HG03103 (cell line): ENCODE results near the gene ZNF500.
"Not testable (repeated sequence)": the region's sequence is repeated elsewhere in the genome, so short reads cannot be mapped to it uniquely, and the experiment has no call there.

Source experiments
- ATAC-seq: cut with Tn5 transposase; IDR thresholded peaks from one replicate; pipeline ENCODE4 v1.9.1; 2021; ENCODE audit warnings: low read depth; ENCODE audit not compliant: unreplicated experiment

Gene ZNF500

GRCh38 chr16:4796982-4797804, 30.2 kb upstream of the ZNF500 start:
- no peak for ATAC-seq

DNA sequence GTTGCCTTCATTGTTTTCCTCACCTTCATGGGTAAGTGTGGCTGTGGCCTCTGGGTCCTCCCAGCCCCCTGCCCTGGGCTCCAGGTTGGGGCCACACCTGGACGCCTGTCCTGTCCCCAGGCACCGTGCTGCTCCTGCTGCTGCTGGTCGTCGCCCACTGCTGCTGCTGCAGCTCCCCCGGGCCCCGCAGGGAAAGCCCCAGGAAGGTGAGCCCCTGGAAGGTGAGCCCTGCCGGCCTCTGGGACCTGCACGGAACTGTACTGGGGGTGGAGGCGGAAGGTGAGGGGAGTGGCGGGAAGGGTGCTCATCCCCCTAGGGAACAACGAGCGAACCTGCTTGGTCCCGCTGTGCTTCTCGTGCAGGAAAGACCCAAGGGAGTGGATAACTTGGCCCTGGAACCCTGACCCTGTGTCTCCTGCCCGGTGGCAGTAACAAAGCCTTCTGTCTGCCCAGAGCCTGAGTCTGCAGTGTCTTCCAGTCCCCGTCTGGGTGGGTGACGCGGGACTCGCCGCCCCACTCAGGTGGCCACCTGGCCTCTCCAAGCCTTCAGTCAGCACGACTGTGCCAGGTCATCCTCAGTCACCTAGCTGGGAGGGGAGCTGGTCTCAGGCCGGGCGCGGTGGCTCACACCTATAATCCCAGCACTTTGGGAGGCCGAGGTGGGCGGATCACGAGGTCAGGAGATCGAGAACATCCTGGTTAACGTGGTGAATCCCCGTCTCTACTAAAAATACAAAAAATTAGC, 29.0 kb upstream of the ZNF500 start:
- ATAC-seq, result no peak

DNA sequence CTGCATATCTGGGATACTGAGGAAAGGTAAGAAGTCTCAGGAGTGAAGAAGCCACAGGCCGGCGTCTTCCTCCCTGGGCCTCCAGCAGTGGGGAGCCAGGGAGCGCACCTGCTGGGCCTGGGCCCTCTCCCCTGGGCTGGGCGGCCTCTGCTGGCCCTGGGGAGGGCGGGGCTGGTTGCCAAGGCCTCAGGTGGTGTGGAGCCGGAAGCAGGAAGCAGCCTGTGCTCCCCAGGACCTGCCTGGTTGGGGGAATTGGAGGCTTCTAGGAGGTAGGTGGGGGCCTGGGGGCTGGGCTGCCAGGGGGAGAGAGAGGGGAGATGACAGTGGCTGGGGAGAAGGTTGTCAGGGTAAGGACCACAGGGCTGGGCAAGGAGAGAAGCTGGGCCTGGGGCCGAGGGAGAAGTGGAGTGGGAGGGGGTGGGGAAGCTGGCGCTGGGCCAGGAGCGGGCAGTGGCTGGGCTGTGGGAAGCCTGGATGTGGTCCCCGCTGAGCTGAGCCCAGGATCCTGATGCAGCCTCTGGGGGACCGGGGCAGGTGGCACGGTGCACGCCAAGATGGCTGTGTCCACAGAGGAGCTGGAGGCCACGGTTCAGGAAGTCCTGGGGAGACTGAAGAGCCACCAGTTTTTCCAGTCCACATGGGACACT, 28.3 kb upstream of the ZNF500 start, which contains the start of gene SMIM22:
Gene SMIM22 (plus strand): TSS at position 189 of the 647 bp plus-strand sequence. CDS start 366 bp downstream, at position 555.
- no peak for ATAC-seq

- ATAC-seq, result no peak
These were observed 26.1 kb upstream of the ZNF500 start for GRCh38 chr16:4792951-4793513.

- no peak for ATAC-seq
These were observed 23.9 kb upstream of the ZNF500 start for GRCh38 chr16:4790871-4791270.

DNA sequence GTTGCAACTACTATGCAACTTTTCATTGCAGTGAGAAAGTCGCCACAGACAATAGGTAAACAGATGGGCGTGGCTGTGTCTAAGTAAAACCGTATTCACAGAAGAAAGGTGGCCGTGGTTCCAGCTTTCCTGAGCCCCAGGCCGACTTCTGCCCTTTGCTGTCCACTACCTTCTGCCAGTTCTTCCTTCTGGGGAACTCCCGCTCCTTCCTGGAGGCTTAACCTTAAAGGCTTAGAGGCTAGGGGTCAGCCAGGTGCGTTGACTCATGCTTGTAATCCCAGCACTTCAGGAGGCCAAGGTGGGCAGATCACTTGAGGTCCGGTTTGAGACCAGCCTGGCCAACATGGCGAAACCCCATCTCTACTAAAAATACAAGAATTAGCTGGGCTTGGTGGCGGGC, 23.3 kb upstream of the ZNF500 start:
- ATAC-seq, result no peak

DNA sequence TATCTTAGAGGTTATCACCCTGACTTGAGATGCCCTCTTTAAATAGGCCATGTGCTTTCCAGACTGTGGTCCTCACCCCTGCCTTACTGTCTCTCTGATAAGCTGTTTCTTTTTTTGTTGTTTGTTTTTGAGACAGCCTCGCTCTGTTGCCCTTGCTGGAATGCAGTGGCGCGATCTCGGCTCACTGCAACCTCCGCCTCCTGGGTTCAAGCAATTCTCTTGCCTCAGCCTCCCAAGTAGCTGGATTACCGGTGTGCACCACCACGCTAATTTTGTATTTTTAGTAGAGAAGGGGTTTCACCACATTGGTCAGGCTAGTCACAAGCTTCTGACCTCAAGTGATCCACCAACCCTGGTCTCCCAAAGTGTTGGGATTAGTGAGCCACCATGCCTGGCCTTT, 21.9 kb upstream of the ZNF500 start:
- no peak for ATAC-seq

DNA sequence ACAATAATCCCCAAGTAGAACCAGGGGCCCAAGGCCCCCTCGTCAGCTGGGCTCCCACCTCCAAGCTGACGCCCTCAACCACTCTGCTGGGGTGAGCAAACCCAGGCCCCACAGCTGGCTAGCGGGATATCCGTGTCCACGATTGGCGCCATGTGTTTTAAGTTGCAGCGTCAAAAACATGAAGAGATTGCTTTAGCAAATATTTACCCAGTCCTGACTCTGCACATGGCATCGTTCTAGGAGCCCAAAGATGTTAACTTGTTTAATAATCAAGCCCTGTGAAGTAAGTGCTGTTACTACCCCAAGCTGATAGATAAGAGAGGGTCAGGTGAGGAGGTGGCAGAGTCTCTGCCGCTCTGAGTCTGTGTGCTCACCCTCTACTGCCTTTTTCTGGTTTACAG, 21.5 kb upstream of the ZNF500 start:
- ATAC-seq, result no peak

DNA sequence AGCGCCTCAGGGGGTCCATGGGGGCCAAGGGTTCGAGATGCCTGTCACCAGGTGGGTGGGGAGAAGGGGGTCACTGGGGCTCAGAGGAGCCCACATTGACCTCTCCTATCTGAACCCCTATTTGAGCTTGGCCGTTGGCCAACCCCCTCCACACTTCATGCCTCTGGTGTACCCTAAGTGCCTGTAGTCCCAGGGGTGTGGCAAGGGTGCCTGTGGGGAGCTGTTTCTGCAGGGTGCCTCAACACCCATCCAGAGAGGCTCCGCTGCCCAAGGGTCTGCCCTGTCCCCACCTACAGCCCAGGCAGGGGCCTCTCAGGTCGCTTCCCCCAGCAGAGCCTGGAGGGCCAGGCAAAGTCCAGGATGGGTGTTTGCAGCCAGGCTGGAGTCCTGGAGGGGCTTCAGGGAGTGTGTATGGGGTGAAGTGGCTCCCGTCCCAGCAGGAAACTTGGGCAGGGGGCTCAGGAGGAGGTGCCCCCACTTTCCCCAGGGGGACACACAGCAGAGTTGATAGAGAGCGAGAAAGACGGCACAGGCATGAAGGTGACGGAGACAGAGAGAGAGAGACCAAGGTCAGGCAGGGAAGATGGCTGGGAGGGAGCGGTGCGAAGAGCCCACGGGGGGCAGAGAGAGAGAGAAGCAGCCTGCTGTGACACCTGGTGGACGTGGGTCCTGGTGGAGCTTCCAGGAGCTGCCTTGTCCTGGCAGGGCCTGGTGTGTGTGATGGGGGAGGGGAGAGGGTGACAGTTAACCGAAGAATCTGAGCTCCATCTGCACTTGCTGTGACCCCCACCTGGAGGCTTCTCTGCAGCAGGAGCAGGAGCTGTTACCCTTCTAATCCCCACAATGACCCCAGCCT, 20.9 kb upstream of the ZNF500 start, which contains the start of gene SEPTIN12:
Gene SEPTIN12 (minus strand): TSS at position 719 of the 856 bp plus-strand sequence. CDS start 700 bp downstream, at position 19.
- no peak for ATAC-seq

DNA sequence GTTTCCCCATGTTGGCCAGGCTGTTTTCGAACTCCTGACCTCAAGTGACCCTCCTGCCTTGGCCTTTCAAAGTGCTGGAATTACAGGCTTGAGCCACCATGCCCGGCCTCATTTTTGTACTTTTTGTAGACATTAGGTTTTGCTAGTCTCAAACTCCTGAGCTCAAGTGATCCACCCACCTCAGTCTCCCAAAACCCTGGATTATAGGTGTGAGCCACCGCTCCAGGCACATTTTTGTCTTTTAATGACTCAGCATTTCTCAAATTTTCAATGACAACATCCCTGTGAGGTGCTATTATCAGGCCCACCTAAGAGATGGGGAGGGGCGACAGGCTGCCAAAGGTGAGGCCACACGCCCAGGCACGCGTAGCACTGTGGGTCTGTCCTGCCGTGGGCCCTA, 20.1 kb upstream of the ZNF500 start:
- no peak for ATAC-seq

GRCh38 chr16:4785758-4786433, 18.9 kb upstream of the ZNF500 start:
- ATAC-seq, result no peak

DNA sequence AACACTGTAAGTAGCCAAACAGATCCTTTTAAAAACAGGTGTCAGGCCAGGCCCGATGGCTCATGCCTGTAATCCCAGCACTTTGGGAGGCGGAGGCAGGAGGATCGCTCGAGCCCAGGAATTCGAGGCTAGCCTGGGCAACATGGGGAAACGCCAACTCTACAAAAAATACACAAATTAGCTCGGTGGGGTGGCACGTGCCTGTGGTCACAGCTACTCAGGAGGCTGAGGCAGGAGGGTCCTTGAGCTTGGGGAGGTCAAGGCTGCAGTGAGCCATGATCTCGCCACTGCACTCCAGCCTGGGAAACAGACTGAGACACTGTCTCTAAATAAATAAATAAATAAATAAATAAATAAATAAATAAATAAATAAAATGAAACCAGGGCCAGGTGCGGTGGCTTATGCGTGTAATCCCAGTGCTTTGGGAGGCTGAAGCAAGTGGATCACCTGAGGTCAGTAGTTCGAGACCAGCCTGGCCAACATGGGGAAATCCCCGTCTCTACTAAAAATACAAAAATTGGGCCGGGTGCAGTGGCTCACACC, 17.6 kb upstream of the ZNF500 start:
- ATAC-seq, result not testable (repeated sequence)

DNA sequence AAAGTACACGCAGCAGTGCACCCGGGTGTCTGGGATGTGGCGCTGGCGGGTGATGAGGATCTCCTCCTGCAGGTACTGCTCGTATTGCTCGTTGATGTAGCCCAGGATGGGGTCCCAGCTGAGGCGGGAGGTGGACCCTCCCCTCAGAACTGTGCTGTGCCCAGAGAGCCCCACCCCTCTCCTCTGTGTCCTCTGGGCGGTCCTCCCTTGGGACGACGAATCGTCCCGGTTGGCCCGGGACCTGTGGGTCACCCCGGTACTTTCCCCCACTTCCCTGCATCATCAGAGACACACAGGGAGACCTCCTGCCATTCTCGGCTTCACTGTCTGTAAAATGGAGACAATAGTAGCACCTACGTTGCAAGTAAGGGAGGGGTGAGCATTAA, 17.0 kb upstream of the ZNF500 start:
- no peak for ATAC-seq

GRCh38 chr16:4783251-4783950, 16.4 kb upstream of the ZNF500 start:
- no peak for ATAC-seq

GRCh38 chr16:4780235-4780634, 13.3 kb upstream of the ZNF500 start:
- no peak for ATAC-seq

DNA sequence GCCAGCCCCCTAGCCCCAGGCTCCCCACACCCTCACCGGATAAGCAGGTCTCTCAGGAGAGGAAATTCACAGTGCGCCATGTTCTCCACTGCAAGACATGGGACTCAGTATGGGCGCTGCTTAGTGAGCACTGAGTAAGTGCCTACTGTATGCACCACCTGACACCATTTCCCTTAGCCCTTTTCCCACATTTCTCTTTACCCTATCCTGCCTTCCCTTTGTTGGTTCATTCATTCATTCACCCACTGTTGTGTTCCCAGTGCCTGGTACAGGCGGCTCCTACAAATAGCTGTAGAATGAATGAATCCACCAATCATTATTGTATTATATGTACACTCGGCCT, 11.1 kb upstream of the ZNF500 start:
- no peak for ATAC-seq

DNA sequence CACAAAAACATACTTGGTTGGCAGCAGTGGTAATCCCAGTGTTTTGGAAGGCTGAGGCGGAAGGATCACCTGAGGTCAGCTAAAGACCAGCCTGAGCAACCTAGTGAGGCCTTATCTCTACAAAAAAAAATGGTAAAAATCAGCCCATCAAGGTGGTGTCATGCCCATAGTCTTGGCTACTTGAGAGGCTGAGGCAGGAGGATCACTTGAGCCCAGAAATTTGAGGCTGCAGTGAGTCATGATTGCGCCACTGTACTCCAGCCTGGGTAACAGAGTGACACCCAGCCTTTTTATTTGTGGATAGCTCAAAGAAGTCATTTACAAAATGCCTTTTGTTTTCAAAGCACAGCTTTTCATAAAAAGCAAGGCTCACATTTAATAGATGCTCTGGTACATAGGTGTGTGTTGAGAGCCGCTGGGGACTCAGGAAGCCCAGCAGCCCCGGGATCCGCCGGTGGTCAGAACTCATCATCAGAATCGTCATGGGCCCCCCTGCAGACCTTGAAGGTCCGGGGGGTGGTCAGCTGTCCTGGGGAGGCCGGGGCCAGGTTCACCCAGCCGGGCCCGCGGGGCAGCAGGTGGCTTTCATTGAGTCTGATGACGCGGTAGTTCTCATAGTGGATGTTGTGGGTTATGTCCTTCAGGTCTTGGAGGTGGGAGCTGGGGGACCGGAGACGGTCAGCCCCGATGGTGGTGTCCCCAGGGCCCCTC, 10.5 kb upstream of the ZNF500 start:
- no peak for ATAC-seq

DNA sequence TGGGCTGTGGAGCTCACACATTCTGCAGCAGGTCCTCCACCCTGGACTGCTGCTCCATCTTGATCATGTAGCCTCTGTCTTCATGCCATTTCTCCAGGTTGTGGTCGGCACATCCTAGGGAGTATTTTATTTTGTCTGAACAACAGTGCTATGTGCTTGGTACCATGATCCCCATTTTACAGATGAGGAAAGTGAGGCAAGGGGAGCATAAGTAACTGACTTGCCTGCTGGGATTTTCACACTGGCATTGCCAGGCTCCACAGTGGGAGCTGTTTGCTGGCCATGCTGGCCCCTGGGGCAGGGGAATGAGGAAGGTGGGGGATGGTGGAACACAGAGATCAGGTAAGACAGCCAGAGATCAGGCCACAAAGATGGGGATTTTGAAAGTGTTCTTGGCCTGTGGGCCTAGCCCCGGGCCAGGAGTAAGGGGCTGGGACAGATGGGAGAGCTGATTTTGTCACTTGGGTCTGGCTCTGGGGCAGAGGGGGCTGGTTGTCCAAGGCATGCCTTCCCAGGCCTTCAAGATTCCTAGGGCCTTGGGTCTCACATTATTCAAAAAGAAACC, 9.3 kb upstream of the ZNF500 start:
- ATAC-seq, result no peak
